HL-60 (cell line): ENCODE measurements around the gene ELOF1.

Experiments used
- CTCF ChIP-seq: IDR thresholded peaks from one replicate; pipeline ENCODE4 v1.5.1; 2011; ENCODE audit warnings: low read length, control low read depth, inconsistent platforms; ENCODE audit not compliant: insufficient read depth
- POLR2AphosphoS5 ChIP-seq: IDR thresholded peaks from 2 replicates; pipeline ENCODE4 v1.6.1; 2012; ENCODE audit warnings: low read depth
- SPI1 ChIP-seq: IDR thresholded peaks from 2 replicates; pipeline ENCODE4 v1.6.1; 2012; ENCODE audit warnings: low read depth, mild to moderate bottlenecking, borderline replicate concordance

GRCh38 chr19:11566164-11566563 lies 7.1 kb upstream of the ELOF1 start:
- TF ChIP-seq CTCF = no peak
- no peak for TF ChIP-seq POLR2AphosphoS5
- no peak for TF ChIP-seq SPI1
